ENCODE measurements around the gene ZNF470. TPM values are rescaled to one million over a fixed set of nuclear protein-coding genes. Genes with fewer than 3 reads are reported as not detected.
A peak's percentile ranks its signal among the peaks of the same experiment; 100 is the strongest.

ZNF470 gene
- total and polyA plus RNA-seq, 9 of the 15 experiments (the other 6 are each of a cell fraction or from before 2014, with no cell fraction given), result 0.03 TPM; not detected in 8

DNA sequence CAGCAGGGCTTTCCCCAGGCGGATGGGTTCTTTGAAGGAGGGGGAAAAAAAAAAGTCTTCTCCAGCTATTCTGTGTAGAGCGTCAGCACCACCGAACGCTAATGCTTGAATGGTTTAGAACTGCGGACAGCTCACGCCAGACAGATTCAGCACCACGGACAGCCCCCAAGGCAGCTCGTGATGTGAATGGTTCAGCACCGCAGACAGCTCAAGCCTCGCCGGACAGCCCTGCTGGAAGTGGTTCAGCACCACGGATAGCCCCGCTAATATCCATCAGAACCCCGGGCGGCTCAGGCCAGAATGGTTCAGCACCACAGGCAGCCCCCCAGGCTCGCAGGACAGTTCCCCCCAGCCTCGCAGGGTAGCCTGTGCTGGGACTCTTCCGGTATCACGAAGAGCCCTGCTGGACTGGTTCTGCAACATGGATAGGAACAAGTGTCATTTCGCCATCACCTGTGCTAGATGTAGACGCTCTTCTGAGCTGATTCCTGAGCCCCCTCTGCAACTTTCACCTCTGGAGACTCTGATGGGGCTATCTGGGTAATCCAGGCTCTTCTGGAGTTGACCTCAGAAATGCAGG lies 70.8 kb downstream of the ZNF470 start:
- H3K9me1 ChIP-seq (ENCODE audit: control insufficient read depth, insufficient read depth, low read length), result no peaks in the 10 kb centered on the region
- no peak overlapping the region for H3K27ac ChIP-seq (ENCODE audit: extremely low read depth, low read depth, low read length)
- FAIRE-seq (no peak), ATAC-seq (peak; percentile 77), DNase-seq (ENCODE audit: extremely low read depth in 1 of 4, low spot score in 3 of 4) (peak; percentile 51 to 66 (median 58))
- no peaks in the 10 kb centered on the region for H3K27me3 ChIP-seq (ENCODE audit: control insufficient read depth in 2 of 2, insufficient read depth in 2 of 2, low read length in 2 of 2)
- POLR2A ChIA-PET, result interaction anchor here (0.7 kb wide), 2 partner anchors 34 to 752 kb away, joined by 3 read pairs; partner anchors contain the start of gene ZNF548
- BruUV-seq (replicated peaks), result no TSS peak
- peaks cover 1% of the 10 kb centered on the region; the same call in 1 of the 2 replicates for H3K9me3 ChIP-seq (replicated peaks; ENCODE audit: control insufficient read depth, insufficient read depth, low read depth, low read length)
- H3K4me2 ChIP-seq (ENCODE audit: insufficient read depth, low read length), result no peak overlapping the region
- CTCF ChIA-PET (ENCODE audit: low intra/inter-chr PET ratio), result no interaction called here
- H3K79me2 ChIP-seq (ENCODE audit: control insufficient read depth, insufficient read depth, low read length), result no peaks in the 10 kb centered on the region
- intact Hi-C loops (cut with micrococcal nuclease), result no loop called here
- in situ Hi-C loops (cut with MboI), result no loop called here
- H3K9ac ChIP-seq (ENCODE audit: insufficient read depth in 1 of 2, low read depth in 2 of 2, low read length in 2 of 2), result no peak overlapping the region
- WGBS (ENCODE audit: insufficient coverage, low coverage, missing lambda C conversion rate), result 4% methylated on average over 19 of the region's 21 CpGs
- H3K4me1 ChIP-seq (replicated peaks in 1 of 2; ENCODE audit: control insufficient read depth in 2 of 2, insufficient read depth in 2 of 2, low read length in 2 of 2), result no peaks in the 10 kb centered on the region
- H3K4me3 ChIP-seq, result no peak overlapping the region
- no peak overlapping the region for H2AFZ ChIP-seq (ENCODE audit: low read depth, low read length)
- H4K20me1 ChIP-seq (replicated peaks; ENCODE audit: control insufficient read depth, insufficient read depth, low read length), result no peaks in the 10 kb centered on the region
- no peaks in the 10 kb centered on the region for H3K36me3 ChIP-seq (ENCODE audit: control insufficient read depth, insufficient read depth, low read length)
- TF ChIP-seq ZNF707 (CRISPR knock-in tag; conservative IDR thresholded peaks at IDR 0.05) (0 out of 2 replicates have a peak, but pooled peaks have one; percentile 31), POLR2AphosphoS2 (IDR thresholded peaks at IDR 0.05; ENCODE audit: low read length) (no peak), GABPB1 (CRISPR knock-in tag; IDR thresholded peaks at IDR 0.05) (peak; percentile 61; the same call in 1 of the 2 replicates), ELF1 (tag; IDR thresholded peaks at IDR 0.05) (no peak), ZFP36 (IDR thresholded peaks at IDR 0.05; ENCODE audit: low read depth, low read length, partially characterized antibody) (no peak), NFIC (IDR thresholded peaks at IDR 0.05) (no peak), MYNN (IDR thresholded peaks at IDR 0.05) (no peak), MYNN (CRISPR knock-in tag; IDR thresholded peaks at IDR 0.05) (peak; percentile 89), ZNF121 (CRISPR knock-in tag; conservative IDR thresholded peaks at IDR 0.05) (no peak), KLF1 (tag; IDR thresholded peaks at IDR 0.05) (no peak), SRF (CRISPR knock-in tag; IDR thresholded peaks at IDR 0.05) (peak in 1 of 2 experiments; percentile 90; a peak in 2 of 4 replicates), SMAD4 (CRISPR knock-in tag; conservative IDR thresholded peaks at IDR 0.05) (peak; percentile 60; the same call in 1 of the 2 replicates), POLR3G (IDR thresholded peaks at IDR 0.05; ENCODE audit: extremely low read depth, insufficient read length, insufficient replicate concordance) (no peak), BRCA1 (IDR thresholded peaks at IDR 0.05) (no peak), BRCA1 (CRISPR knock-in tag; IDR thresholded peaks at IDR 0.05) (no peak), SMAD3 (CRISPR knock-in tag; conservative IDR thresholded peaks at IDR 0.05) (no peak), NR2C2 (CRISPR knock-in tag; IDR thresholded peaks at IDR 0.05) (peak; percentile 70; the same call in 1 of the 2 replicates), NR2C2 (tag; IDR thresholded peaks at IDR 0.05) (no peak), ZNF766 (CRISPR knock-in tag; conservative IDR thresholded peaks at IDR 0.05) (peak; percentile 82), ESRRA (IDR thresholded peaks at IDR 0.05; ENCODE audit: borderline replicate concordance, low read depth) (no peak), POLR2A (conservative IDR thresholded peaks at IDR 0.05) (no peak), EP300 (IDR thresholded peaks at IDR 0.05; ENCODE audit: low read length) (no peak), SMAD1 (IDR thresholded peaks at IDR 0.05; ENCODE audit: low read depth, low read length, partially characterized antibody) (no peak), ZKSCAN1 (IDR thresholded peaks at IDR 0.05; ENCODE audit: low read depth, low read length) (no peak)
- TF ChIP-seq, protein P1, sequence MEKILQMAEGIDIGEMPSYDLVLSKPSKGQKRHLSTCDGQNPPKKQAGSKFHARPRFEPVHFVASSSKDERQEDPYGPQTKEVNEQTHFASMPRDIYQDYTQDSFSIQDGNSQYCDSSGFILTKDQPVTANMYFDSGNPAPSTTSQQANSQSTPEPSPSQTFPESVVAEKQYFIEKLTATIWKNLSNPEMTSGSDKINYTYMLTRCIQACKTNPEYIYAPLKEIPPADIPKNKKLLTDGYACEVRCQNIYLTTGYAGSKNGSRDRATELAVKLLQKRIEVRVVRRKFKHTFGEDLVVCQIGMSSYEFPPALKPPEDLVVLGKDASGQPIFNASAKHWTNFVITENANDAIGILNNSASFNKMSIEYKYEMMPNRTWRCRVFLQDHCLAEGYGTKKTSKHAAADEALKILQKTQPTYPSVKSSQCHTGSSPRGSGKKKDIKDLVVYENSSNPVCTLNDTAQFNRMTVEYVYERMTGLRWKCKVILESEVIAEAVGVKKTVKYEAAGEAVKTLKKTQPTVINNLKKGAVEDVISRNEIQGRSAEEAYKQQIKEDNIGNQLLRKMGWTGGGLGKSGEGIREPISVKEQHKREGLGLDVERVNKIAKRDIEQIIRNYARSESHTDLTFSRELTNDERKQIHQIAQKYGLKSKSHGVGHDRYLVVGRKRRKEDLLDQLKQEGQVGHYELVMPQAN (IDR thresholded peaks at IDR 0.05; ENCODE audit: borderline replicate concordance), result 0 out of 2 replicates have a peak, but pooled peaks have one; percentile 31

Data from K562 (cell line).